ENCODE results near the gene AGBL5. TPM values are rescaled to one million over a fixed set of nuclear protein-coding genes. Genes with fewer than 3 reads are reported as not detected.

Gene AGBL5
- total RNA-seq, 1 donor, result 17.5 TPM

DNA sequence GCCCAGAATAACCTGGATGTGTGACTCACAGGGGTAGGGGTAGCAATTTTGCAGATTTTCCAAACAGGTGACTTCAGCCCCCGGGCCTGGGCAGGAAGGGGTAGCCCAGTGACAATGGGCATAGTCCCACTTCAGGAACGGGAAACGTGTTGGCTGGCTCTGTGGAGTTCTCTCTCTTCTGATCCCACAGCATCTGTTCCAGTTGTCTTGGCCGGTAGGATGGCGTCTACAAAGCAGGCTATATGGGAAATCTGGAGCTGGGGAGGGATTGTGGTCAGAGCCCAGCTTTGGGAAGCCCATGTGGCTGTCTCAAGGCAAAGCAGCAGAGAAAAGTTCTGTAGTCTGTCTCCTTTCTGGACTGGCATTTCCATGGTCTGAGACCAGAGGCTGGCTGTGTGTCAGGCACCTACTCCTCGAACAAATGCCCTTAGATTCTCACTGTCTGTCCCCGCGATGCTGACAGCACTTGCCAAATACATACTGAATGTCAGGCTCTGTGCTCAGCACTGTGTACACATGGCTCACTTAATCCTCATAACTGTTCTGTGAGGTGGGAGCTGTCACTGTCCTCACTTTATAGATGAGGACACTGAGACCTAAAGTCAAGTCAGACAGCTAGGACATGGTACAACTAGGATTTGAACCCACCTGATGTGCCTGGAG lies 36.6 kb upstream of the AGBL5 start:
- TF ChIP-seq, protein P1, sequence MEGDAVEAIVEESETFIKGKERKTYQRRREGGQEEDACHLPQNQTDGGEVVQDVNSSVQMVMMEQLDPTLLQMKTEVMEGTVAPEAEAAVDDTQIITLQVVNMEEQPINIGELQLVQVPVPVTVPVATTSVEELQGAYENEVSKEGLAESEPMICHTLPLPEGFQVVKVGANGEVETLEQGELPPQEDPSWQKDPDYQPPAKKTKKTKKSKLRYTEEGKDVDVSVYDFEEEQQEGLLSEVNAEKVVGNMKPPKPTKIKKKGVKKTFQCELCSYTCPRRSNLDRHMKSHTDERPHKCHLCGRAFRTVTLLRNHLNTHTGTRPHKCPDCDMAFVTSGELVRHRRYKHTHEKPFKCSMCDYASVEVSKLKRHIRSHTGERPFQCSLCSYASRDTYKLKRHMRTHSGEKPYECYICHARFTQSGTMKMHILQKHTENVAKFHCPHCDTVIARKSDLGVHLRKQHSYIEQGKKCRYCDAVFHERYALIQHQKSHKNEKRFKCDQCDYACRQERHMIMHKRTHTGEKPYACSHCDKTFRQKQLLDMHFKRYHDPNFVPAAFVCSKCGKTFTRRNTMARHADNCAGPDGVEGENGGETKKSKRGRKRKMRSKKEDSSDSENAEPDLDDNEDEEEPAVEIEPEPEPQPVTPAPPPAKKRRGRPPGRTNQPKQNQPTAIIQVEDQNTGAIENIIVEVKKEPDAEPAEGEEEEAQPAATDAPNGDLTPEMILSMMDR (IDR thresholded peaks at IDR 0.05; ENCODE audit: insufficient read depth, low read length), result no peak
- H3K4me3 ChIP-seq (ENCODE audit: low read depth, low read length), result no peak overlapping the region
- no peak for DNase-seq (ENCODE audit: low read depth)

DNA sequence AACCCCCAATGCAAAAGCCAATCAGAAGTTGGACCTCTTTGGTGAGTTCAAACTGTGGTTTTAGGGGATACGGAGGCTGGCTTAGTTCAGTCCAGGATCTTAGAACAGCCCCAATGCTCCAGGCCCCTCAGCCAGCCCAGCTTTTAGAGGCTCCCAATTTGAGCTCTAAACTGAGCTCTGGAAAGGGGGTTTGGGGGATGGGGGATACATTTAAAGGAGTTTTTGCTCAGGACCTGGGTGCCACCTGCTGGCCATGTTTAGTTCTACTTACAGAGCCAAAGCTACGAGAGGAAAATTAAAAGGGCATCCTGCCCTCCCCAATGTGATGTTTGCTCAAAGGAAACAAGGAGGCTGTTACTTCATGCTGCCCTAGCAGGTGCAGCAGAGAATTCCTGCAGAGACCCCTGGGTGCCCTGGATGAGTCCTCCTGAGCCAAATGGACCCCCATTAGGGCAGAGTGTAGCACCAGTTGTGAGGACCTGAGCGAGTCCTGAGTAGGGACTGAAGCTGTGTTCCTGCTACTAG lies 34.6 kb upstream of the AGBL5 start:
- peak; percentile 87 for DNase-seq (ENCODE audit: low read depth)
- no peak overlapping the region for H3K4me3 ChIP-seq (ENCODE audit: low read depth, low read length)
- TF ChIP-seq, protein P1 (IDR thresholded peaks at IDR 0.05; ENCODE audit: insufficient read depth, low read length), result peak; percentile 72

DNA sequence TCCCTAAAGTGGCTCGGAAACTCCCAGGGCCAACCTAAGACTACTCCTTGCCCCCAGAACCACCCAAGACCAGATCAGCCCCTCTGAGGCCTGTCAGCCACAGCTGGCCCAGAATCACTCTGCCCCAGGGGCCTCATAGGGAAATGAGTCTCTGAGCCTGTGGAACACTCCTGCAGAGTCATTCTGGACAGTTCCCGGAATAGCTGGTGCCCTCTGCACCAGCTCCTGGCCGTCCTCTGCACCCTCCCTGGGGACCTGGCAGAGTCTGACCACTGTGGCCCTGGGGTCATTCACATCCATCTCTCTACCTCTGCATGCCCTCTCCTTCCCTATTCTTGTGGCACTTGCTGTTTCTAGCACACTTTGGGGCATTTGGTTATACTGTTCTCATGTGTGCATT lies 33.3 kb upstream of the AGBL5 start:
- no peak for DNase-seq (ENCODE audit: low read depth)
- H3K4me3 ChIP-seq (ENCODE audit: low read depth, low read length), result no peak overlapping the region
- TF ChIP-seq, protein P1 (IDR thresholded peaks at IDR 0.05; ENCODE audit: insufficient read depth, low read length), result no peak

DNA sequence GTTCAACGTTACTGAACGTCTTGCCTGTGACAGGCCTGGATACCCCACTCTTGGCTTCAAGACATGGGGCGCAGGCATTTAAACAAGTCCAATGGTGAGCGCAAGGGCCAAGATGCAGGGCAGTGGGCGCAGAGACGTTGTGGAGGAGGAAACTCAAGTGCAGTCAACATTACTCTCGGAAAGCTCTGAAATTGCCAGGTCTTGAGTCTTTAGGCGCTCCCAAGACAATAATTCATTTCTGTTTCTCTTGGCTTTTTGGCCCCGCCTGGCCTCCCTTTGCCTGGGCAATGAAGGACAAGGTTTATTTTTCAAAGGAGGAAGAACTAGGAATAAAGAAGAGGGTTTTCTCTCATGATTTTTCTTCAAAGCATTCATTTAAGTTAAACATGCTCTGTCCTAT lies 32.0 kb upstream of the AGBL5 start:
- TF ChIP-seq, protein P1 (IDR thresholded peaks at IDR 0.05; ENCODE audit: insufficient read depth, low read length), result no peak
- no peak for DNase-seq (ENCODE audit: low read depth)

DNA sequence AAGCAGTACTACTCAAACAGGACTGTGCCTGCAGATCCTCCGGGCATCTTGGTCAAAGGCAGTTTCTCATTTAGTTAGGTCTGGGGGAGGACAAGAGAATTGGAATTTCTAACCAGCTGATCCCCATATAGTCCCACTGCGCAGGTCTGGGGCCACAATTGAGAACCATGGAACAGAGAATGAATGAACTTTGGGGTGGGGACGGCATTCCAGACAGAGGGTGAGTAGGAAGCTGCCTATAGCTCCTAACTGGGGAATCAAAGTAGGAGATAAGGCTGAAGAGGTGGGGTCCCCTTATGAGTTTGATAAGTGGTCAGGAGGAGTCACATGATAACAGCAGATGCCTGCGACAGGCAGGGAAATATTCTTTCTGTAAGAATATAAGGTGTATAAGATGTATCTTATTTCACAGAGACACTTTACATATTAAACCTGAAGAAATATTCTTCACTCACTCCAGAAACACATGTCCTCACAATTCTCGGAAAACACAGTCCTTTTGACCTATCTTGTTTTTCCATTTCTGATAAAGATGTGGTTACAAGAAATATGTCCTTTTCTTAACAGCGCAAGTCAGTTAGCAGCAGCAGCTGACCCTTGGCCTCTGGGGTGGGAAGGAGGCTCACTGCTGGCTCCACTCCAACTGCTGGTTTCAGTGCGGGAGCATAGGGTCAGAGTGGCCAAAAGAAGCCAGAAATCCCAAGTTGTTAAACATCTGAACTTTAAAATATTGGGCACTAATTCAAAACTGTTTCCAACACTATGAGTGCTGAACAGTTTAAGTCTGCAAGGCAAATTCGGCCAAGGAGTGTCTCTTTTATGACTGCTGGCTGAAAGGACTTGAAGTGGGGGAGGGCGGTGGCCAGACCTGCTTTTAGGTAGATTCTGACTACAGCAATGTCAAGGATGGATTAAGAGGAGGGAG lies 31.3 kb upstream of the AGBL5 start:
- TF ChIP-seq, protein P1 (IDR thresholded peaks at IDR 0.05; ENCODE audit: insufficient read depth, low read length), result no peak
- DNase-seq (ENCODE audit: low read depth), result peak; percentile 21

More for the DNA sequence above, 32.0 kb upstream of the AGBL5 start:
- no peak overlapping the region for H3K4me3 ChIP-seq (ENCODE audit: low read depth, low read length)

DNA sequence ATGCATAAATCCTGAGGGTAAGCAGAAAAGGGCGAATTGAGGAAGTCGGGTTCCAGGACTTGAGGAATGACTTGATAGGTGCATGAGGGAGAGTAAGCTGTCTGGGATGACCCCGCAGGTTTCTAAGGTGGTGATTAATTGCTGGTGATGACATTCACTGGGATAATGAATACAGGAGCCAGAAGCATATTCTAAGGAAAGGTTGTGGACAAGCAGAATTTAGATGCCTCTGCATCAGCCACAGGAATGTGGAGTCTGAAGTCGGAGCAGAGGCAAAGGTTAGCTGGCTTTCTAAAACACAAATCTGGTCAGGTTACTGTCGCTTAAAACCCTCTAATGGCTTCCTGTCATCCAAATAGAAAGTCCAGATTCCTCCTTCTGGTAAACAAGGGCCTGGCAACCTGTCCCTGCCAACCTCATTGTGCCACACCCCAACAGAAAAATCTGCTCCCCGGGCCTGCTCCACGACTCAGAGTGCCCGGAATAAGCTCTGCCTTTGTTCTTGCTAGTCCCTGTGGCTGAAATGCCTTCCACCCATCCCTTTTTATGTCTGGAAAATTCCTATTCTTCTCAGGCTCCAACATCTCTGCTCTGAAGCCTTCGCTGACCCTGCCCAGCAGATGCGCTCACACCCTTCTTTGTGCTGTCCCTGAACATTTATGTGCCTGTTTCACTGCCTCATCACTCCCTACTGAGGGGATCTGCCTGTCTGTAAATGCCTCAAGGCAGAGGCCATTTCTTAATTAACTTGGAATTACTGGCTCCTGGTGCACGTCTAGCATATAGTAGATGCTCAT lies 30.0 kb upstream of the AGBL5 start:
- TF ChIP-seq, protein P1 (IDR thresholded peaks at IDR 0.05; ENCODE audit: insufficient read depth, low read length), result no peak
- DNase-seq (ENCODE audit: low read depth), result peak; percentile 21
- no peak overlapping the region for H3K4me3 ChIP-seq (ENCODE audit: low read depth, low read length)

More for the DNA sequence above, 31.3 kb upstream of the AGBL5 start:
- no peak overlapping the region for H3K4me3 ChIP-seq (ENCODE audit: low read depth, low read length)

Data from fibroblast of the aortic adventitia (primary cell).